ENCODE results near the gene THAP8. TPM values are rescaled to one million over a fixed set of nuclear protein-coding genes. Genes with fewer than 3 reads are reported as not detected.
A peak's percentile ranks its signal among the peaks of the same experiment; 100 is the strongest.

Gene THAP8
- total RNA-seq, 3 donors from 2014 or later (not counting 1 experiment from before 2014, with no cell fraction given): 1.8 to 3.2 (median 2.8) TPM

DNA sequence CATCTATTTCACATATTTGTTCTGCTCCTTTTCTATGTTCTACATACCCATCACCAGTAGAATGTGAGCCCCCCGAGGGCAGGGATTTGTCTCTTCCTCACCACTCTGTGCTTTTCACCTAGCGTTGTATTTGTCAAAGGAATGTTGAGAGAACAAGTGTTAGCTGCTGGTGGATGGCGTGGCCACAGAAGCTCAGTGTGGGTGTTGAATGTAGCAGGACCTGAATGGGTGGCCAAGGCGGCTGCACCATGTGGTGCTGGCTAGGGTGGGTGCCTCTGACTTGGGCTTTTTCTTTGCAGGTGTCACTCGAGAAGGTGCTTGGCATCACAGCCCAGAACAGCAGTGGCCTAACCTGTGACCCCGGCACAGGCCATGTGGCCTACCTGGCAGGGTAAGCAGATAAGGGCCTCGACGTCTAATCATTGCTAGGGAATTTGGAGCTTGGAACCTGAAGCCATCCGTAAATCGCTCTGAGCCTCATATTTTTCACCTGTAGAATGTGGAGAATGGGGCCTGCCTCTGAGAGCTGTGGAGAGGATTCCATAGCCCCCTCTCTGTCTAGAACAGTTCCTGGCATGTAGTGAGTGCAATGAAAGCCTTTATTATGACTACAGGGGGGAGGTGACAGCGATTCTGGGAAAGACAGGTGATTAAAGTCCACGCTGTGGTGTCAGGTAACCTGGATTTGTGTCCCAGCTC lies 4.5 kb upstream of the THAP8 start:
- no peaks in the 10 kb centered on the region for H3K36me3 ChIP-seq (ENCODE audit: control insufficient read depth, insufficient read depth, low read length)
- Mint-ChIP-seq H3K9me3 (no peaks in the 10 kb centered on the region), H3K36me3 (no peaks in the 10 kb centered on the region), H3K27ac (no peak overlapping the region), H3K4me1 (peaks cover 12 to 20% of the 10 kb centered on the region in 2 donors), H3K4me3 (no peak overlapping the region), H3K27me3 (ENCODE audit: low read depth in 2 of 2) (no peaks in the 10 kb centered on the region)
- no peak overlapping the region for H3K4me3 ChIP-seq (ENCODE audit: low read length)
- no peak overlapping the region for H3K27ac ChIP-seq (ENCODE audit: low read length)
- intact Hi-C loops (cut with micrococcal nuclease): no loop called here
- peaks cover 11% of the 10 kb centered on the region for H3K4me1 ChIP-seq (ENCODE audit: control insufficient read depth, insufficient read depth, low read length)
- no peaks in the 10 kb centered on the region for H3K27me3 ChIP-seq (ENCODE audit: control insufficient read depth, insufficient read depth, low read length)
- no peaks in the 10 kb centered on the region for H3K9me3 ChIP-seq (ENCODE audit: control insufficient read depth, insufficient read depth, low read length)
- TF ChIP-seq, protein P1, sequence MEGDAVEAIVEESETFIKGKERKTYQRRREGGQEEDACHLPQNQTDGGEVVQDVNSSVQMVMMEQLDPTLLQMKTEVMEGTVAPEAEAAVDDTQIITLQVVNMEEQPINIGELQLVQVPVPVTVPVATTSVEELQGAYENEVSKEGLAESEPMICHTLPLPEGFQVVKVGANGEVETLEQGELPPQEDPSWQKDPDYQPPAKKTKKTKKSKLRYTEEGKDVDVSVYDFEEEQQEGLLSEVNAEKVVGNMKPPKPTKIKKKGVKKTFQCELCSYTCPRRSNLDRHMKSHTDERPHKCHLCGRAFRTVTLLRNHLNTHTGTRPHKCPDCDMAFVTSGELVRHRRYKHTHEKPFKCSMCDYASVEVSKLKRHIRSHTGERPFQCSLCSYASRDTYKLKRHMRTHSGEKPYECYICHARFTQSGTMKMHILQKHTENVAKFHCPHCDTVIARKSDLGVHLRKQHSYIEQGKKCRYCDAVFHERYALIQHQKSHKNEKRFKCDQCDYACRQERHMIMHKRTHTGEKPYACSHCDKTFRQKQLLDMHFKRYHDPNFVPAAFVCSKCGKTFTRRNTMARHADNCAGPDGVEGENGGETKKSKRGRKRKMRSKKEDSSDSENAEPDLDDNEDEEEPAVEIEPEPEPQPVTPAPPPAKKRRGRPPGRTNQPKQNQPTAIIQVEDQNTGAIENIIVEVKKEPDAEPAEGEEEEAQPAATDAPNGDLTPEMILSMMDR (IDR thresholded peaks at IDR 0.05): no peak
- ATAC-seq (no peak), DNase-seq (no peak)
- 94% methylated on average over 11 of the region's 12 CpGs for WGBS (ENCODE audit: insufficient coverage)

DNA sequence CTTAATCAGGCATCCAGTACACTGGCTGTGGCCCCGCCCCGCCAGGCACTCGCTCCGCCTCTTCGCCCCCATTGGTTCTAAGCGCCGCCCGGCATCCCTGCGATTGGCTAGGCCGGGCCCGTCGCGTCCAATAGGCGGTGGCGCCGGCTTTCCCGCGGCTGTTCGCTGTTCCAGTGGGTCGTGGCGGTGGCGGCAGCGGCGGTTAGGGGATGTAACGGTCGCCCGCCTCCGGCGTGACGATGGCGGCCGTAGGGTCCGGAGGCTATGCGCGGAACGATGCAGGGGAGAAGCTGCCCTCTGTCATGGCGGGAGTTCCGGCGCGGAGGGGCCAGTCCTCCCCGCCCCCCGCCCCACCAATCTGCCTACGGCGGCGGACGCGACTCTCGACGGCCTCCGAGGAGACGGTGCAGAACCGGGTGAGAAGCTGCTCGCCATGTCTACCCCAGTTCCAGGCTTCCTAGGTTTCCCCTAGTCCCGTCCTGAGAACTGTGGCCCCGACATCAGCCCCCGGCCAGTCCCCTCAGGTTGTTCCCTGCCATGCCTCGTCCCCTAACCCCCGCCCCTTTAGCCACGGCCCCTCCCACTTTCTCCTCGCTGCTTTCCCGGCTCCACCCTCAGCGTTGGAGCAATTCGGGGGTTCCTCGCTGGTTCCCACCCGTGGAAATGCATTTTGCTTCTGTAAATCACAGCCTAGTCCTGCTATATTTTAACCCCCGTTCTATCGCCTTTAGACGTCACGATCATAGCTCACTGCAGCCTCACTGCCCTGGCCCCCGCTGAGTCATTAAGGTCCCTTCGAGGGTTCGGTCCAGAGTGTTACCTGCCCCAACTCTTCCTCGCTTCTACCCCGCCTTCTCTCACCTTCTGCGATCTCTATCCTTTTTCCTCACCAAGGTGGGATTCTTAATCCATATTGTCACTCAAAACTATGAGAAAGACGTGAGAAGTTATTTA lies 925 bp upstream of the THAP8 start, which contains the start of gene WDR62:
Gene WDR62 (plus strand): TSS at position 165 of the 954 bp plus-strand sequence. CDS start 75 bp downstream, at position 240.
- Mint-ChIP-seq H3K9me3 (no peaks in the 10 kb centered on the region), H3K36me3 (no peaks in the 10 kb centered on the region), H3K27ac (peak within 1 kb of the TSS; percentile 93 to 94), H3K4me1 (peaks cover 26 to 29% of the 10 kb centered on the region in 2 donors), H3K4me3 (peak within 1 kb of the TSS; percentile 98), H3K27me3 (ENCODE audit: low read depth in 2 of 2) (no peaks in the 10 kb centered on the region)
- intact Hi-C loops (cut with micrococcal nuclease): loop anchor here (1.0 to 5.0 kb wide), 6 partner anchors 41 to 159 kb away; partner anchors contain the start of genes ALKBH6, SDHAF1, TBCB and ZNF565
- no peaks in the 10 kb centered on the region for H3K36me3 ChIP-seq (ENCODE audit: control insufficient read depth, insufficient read depth, low read length)
- TF ChIP-seq, protein P1 (IDR thresholded peaks at IDR 0.05): peak; percentile 26
- no peaks in the 10 kb centered on the region for H3K27me3 ChIP-seq (ENCODE audit: control insufficient read depth, insufficient read depth, low read length)
- peak within 1 kb of the TSS; percentile 85 for H3K4me3 ChIP-seq (ENCODE audit: low read length)
- H3K27ac ChIP-seq (ENCODE audit: low read length): peak within 1 kb of the TSS; percentile 90
- no peaks in the 10 kb centered on the region for H3K9me3 ChIP-seq (ENCODE audit: control insufficient read depth, insufficient read depth, low read length)
- WGBS (ENCODE audit: insufficient coverage): under 1% methylated on average over 76 of the region's 76 CpGs
- ATAC-seq (peak; percentile 71 to 85 (median 75)), DNase-seq (peak; percentile 95)
- H3K4me1 ChIP-seq (ENCODE audit: control insufficient read depth, insufficient read depth, low read length): peaks cover 18% of the 10 kb centered on the region

DNA sequence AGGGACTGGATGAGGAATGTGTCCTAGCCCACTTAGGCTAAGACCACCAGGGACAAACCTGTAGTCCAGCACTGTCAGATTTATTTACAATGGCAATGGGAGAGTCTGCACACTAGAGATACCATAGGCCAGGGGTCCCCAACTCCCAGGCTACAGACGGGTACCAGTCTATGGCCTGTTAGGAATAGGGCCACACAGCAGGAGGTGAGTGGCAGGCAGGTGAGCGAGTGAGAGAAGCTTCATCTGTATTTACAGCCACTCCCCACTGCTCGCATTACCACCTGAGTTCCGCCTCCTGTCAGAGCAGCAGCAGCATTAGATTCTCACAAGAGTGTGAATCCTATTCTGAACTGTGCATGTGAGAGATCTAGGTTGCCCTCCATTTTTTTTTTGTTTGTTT lies 2.4 kb downstream of the THAP8 start:
- Mint-ChIP-seq H3K27me3 (ENCODE audit: low read depth in 2 of 2) (no peaks in the 10 kb centered on the region), H3K4me3 (peak overlapping the region; percentile 10), H3K27ac (peak overlapping the region in 1 of 2 donors; percentile 66), H3K4me1 (peaks cover 26 to 29% of the 10 kb centered on the region in 2 donors), H3K36me3 (no peaks in the 10 kb centered on the region), H3K9me3 (no peaks in the 10 kb centered on the region)
- Histone ChIP-seq H3K9me3 (ENCODE audit: control insufficient read depth, insufficient read depth, low read length) (no peaks in the 10 kb centered on the region), H3K4me3 (ENCODE audit: low read length) (no peak overlapping the region), H3K27ac (ENCODE audit: low read length) (no peak overlapping the region), H3K36me3 (ENCODE audit: control insufficient read depth, insufficient read depth, low read length) (no peaks in the 10 kb centered on the region), H3K27me3 (ENCODE audit: control insufficient read depth, insufficient read depth, low read length) (no peaks in the 10 kb centered on the region), H3K4me1 (ENCODE audit: control insufficient read depth, insufficient read depth, low read length) (peaks cover 18% of the 10 kb centered on the region)
- no peak for ATAC-seq
- TF ChIP-seq, protein P1 (IDR thresholded peaks at IDR 0.05): no peak
- WGBS (ENCODE audit: insufficient coverage): 93% methylated on average over 4 of the region's 4 CpGs
- DNase-seq: no peak
- intact Hi-C loops (cut with micrococcal nuclease): loop anchor here (5.0 kb wide), 1 partner anchor 54 kb away; the partner anchor contains the start of gene SDHAF1
